K562 (cell line): Measurements from ENCODE around the gene SLC25A1. TPM values are rescaled to one million over a fixed set of nuclear protein-coding genes. Genes with fewer than 3 reads are reported as not detected.
A peak's percentile ranks its signal among the peaks of the same experiment; 100 is the strongest.

Experiments used
- CAMTA2 ChIP-seq: fragments of 250-450 bp; sonication (Bioruptor Pico); conservative IDR thresholded peaks from 2 replicates; pipeline ENCODE4 v1.5.1; 2022
- CREM ChIP-seq: IDR thresholded peaks from 2 replicates; pipeline ENCODE4 v1.6.1; 2014; ENCODE audit warnings: antibody characterized with exemption, low read depth
- HMGN3 ChIP-seq: IDR thresholded peaks from 2 replicates; pipeline ENCODE4 v1.6.1; 2011; ENCODE audit warnings: borderline replicate concordance, low read depth, mild to moderate bottlenecking, mixed read lengths, low read length; ENCODE audit not compliant: insufficient read length; ENCODE audit errors: extremely low read depth
- MAFK ChIP-seq: IDR thresholded peaks from 2 replicates; pipeline ENCODE4 v1.6.1; 2011; ENCODE audit warnings: low read length, improper control_type of control experiment
- PCBP2 ChIP-seq: fragments of 200-400 bp; formaldehyde crosslinking; IDR thresholded peaks from 2 replicates; pipeline ENCODE4 v1.6.1; 2018; ENCODE audit warnings: low read length, low read depth, mild to moderate bottlenecking, moderate library complexity; ENCODE audit not compliant: poor library complexity, severe bottlenecking
- RBFOX2 ChIP-seq: fragments of 200-400 bp; formaldehyde crosslinking; IDR thresholded peaks from 2 replicates; pipeline ENCODE4 v1.6.1; 2017; ENCODE audit warnings: low read depth, mild to moderate bottlenecking, low read length, moderate library complexity
- RBM22 ChIP-seq: fragments of 200-400 bp; formaldehyde crosslinking; IDR thresholded peaks from 2 replicates; pipeline ENCODE4 v1.6.1; 2018; ENCODE audit warnings: low read length, low read depth; ENCODE audit not compliant: poor library complexity, severe bottlenecking
- SMAD1 ChIP-seq: fragments of 150-350 bp; IDR thresholded peaks from 2 replicates; pipeline ENCODE4 v1.6.1; 2014; ENCODE audit warnings: low read length, low read depth; ENCODE audit not compliant: partially characterized antibody
- ZNF224 ChIP-seq: sonication (generic); formaldehyde crosslinking; IDR thresholded peaks from 2 replicates; pipeline ENCODE4 v1.8.0; 2022; ENCODE audit warnings: mild to moderate bottlenecking, missing genetic modification reagents
- ZNF586 ChIP-seq: fragments of 450-650 bp; formaldehyde crosslinking; conservative IDR thresholded peaks from 2 replicates; pipeline ENCODE4 v1.4.0; 2020; ENCODE audit warnings: mild to moderate bottlenecking, moderate library complexity
- ZNF766 ChIP-seq: fragments of 200-800 bp; sonication (Bioruptor generic); conservative IDR thresholded peaks from 2 replicates; pipeline ENCODE4 v1.6.1; 2016; ENCODE audit warnings: missing genetic modification characterization, missing compliant biosample characterization
- polyA plus RNA-seq, 8 experiments: library from polyadenylated mRNA; depleted of rRNA in 4 of 8; stranded (reverse) in 5 of 8; unstranded in 3 of 8; fragments of >200 nt; fragmentation: Nextera tagmentation in 2 of 8; fragmentation: Illumina TruSeq in 1 of 8; extraction: Ambion mirVana in 2 of 8; extraction: Trizol in 1 of 8; gene quantifications; 2 replicates each; pipeline versions ENCODE4 v1.2.1 to v1.2.3, GENCODE V29; 2011 to 2014; ENCODE audit warnings: inconsistent platforms in 1 of 8, missing spikeins in 1 of 8
- total RNA-seq, 7 experiments: library from RNA; depleted of rRNA in 6 of 7; stranded (reverse); fragments of >200 nt in 6 of 7; fragmentation: Illumina TruSeq in 2 of 7; extraction: Trizol in 2 of 7; gene quantifications; 2 replicates each; pipeline versions ENCODE4 v1.2.1 to v1.2.3, GENCODE V29; 2011 to 2021; ENCODE audit warnings: low replicate concordance in 1 of 7
- TF ChIP-seq, protein P1 (sequence below), 2 experiments: fragments of 450-650 bp in 1 of 2; sonication (generic) in 1 of 2; formaldehyde crosslinking in 1 of 2; IDR thresholded peaks; 2 replicates each; pipeline versions ENCODE4 v1.7.1 to v1.9.0; 2016 to 2022; ENCODE audit warnings: inconsistent platforms in 1 of 2, mild to moderate bottlenecking in 1 of 2, missing genetic modification reagents in 1 of 2
- TF ChIP-seq, protein P2 (sequence below): fragments of 250-450 bp; sonication (Bioruptor Pico); IDR thresholded peaks from 2 replicates; pipeline ENCODE4 v1.4.0; 2020
- TF ChIP-seq, protein P3 (sequence below): fragments of 200-800 bp; sonication (Bioruptor generic); IDR thresholded peaks from 2 replicates; pipeline ENCODE4 v1.6.1; 2017; ENCODE audit warnings: missing genetic modification characterization, missing compliant biosample characterization

Gene SLC25A1
- total and polyA plus RNA-seq, 9 of the 15 experiments (the other 6 are each of a cell fraction or from before 2014, with no cell fraction given), result 11.0 to 408 (median 110) TPM

DNA sequence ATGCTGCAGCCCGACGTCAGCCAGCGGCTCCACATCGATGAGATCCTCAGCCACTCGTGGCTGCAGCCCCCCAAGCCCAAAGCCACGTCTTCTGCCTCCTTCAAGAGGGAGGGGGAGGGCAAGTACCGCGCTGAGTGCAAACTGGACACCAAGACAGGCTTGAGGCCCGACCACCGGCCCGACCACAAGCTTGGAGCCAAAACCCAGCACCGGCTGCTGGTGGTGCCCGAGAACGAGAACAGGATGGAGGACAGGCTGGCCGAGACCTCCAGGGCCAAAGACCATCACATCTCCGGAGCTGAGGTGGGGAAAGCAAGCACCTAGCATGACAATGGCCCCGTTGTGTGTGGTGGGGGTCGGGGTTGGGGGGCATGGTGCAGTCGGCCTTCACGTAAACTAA lies 46.4 kb downstream of the SLC25A1 start (continued):
- TF ChIP-seq, protein P1, sequence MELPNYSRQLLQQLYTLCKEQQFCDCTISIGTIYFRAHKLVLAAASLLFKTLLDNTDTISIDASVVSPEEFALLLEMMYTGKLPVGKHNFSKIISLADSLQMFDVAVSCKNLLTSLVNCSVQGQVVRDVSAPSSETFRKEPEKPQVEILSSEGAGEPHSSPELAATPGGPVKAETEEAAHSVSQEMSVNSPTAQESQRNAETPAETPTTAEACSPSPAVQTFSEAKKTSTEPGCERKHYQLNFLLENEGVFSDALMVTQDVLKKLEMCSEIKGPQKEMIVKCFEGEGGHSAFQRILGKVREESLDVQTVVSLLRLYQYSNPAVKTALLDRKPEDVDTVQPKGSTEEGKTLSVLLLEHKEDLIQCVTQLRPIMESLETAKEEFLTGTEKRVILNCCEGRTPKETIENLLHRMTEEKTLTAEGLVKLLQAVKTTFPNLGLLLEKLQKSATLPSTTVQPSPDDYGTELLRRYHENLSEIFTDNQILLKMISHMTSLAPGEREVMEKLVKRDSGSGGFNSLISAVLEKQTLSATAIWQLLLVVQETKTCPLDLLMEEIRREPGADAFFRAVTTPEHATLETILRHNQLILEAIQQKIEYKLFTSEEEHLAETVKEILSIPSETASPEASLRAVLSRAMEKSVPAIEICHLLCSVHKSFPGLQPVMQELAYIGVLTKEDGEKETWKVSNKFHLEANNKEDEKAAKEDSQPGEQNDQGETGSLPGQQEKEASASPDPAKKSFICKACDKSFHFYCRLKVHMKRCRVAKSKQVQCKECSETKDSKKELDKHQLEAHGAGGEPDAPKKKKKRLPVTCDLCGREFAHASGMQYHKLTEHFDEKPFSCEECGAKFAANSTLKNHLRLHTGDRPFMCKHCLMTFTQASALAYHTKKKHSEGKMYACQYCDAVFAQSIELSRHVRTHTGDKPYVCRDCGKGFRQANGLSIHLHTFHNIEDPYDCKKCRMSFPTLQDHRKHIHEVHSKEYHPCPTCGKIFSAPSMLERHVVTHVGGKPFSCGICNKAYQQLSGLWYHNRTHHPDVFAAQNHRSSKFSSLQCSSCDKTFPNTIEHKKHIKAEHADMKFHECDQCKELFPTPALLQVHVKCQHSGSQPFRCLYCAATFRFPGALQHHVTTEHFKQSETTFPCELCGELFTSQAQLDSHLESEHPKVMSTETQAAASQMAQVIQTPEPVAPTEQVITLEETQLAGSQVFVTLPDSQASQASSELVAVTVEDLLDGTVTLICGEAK (IDR thresholded peaks at IDR 0.05), result no peak
- TF ChIP-seq, protein P1 (CRISPR knock-in tag; IDR thresholded peaks at IDR 0.05), result no peak
- TF ChIP-seq ZNF766 (CRISPR knock-in tag) (no peak), SMAD1 (no peak), CAMTA2 (no peak), RBM22 (peak; percentile 23), MAFK (no peak), PCBP2 (no peak), CREM (no peak), RBFOX2 (peak; percentile 66), ZNF224 (CRISPR knock-in tag) (no peak), ZNF586 (CRISPR knock-in tag) (no peak), HMGN3 (peak; percentile 32)
- TF ChIP-seq, protein P2, sequence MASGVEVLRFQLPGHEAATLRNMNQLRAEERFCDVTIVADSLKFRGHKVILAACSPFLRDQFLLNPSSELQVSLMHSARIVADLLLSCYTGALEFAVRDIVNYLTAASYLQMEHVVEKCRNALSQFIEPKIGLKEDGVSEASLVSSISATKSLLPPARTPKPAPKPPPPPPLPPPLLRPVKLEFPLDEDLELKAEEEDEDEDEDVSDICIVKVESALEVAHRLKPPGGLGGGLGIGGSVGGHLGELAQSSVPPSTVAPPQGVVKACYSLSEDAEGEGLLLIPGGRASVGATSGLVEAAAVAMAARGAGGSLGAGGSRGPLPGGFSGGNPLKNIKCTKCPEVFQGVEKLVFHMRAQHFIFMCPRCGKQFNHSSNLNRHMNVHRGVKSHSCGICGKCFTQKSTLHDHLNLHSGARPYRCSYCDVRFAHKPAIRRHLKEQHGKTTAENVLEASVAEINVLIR, result no peak
- TF ChIP-seq, protein P3, sequence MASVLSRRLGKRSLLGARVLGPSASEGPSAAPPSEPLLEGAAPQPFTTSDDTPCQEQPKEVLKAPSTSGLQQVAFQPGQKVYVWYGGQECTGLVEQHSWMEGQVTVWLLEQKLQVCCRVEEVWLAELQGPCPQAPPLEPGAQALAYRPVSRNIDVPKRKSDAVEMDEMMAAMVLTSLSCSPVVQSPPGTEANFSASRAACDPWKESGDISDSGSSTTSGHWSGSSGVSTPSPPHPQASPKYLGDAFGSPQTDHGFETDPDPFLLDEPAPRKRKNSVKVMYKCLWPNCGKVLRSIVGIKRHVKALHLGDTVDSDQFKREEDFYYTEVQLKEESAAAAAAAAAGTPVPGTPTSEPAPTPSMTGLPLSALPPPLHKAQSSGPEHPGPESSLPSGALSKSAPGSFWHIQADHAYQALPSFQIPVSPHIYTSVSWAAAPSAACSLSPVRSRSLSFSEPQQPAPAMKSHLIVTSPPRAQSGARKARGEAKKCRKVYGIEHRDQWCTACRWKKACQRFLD (CRISPR knock-in tag), result peak; percentile 8; the same call in 1 of the 2 replicates
